Liver (tissue), 3 donors: ENCODE measurements around the gene MAPRE2.

Source experiments
- CTCF ChIP-seq: fragments of 150-350 bp; IDR thresholded peaks from 2 replicates; pipeline ENCODE4 v1.5.1; 2017; ENCODE audit warnings: improper control_type of control experiment, low read depth, low read length; ENCODE audit not compliant: missing input control
- RAD21 ChIP-seq, 2 donors: IDR thresholded peaks; 2 replicates each; pipeline ENCODE4 v1.6.1; 2016; ENCODE audit warnings: antibody characterized with exemption in 2 of 2, mild to moderate bottlenecking in 2 of 2
- REST ChIP-seq: IDR thresholded peaks from 2 replicates; pipeline ENCODE4 v1.6.1; 2016; ENCODE audit warnings: antibody characterized with exemption, mild to moderate bottlenecking
- donor health status: healthy.
- donor health status: healthy.

GRCh38 chr18:35182151-35182550 lies 140.9 kb downstream of the MAPRE2 start:
- TF ChIP-seq REST (no peak), RAD21 (IDR thresholded peaks at IDR 0.05) (no peak), CTCF (no peak)
